ENCODE data around the gene NMU. TPM values are rescaled to one million over a fixed set of nuclear protein-coding genes. Genes with fewer than 3 reads are reported as not detected.

The NMU gene
- total and polyA plus RNA-seq, 2 of the 4 experiments (the other 2 are of a cell fraction), result not detected

GRCh38 chr4:55604996-55605395, 31.1 kb downstream of the NMU start:
- intact Hi-C loops (cut with micrococcal nuclease), result loop anchor here (2.0 kb wide), 1 partner anchor 32 kb away; no protein-coding TSS in a partner anchor
- H2AFZ ChIP-seq (replicated peaks; ENCODE audit: low read length, poor library complexity), result no peak overlapping the region
- H4K91ac ChIP-seq (ENCODE audit: insufficient read depth, low read depth, low read length), result no peak overlapping the region

More at GRCh38 chr4:55604996-55605395, 31.1 kb downstream of the NMU start:
- Histone ChIP-seq H4K8ac (ENCODE audit: low read depth in 2 of 2, low read length in 2 of 2) (no peak overlapping the region), H3K4me1 (ENCODE audit: control insufficient read depth, insufficient read depth, low read length) (no peaks in the 10 kb centered on the region), H3K4ac (ENCODE audit: low read depth, low read length) (no peak overlapping the region), H3K14ac (replicated peaks; ENCODE audit: low read depth, low read length) (no peak overlapping the region), H2BK120ac (ENCODE audit: low read depth, low read length) (no peak overlapping the region), H2AK5ac (ENCODE audit: low read depth, low read length) (no peak overlapping the region), H4K20me1 (ENCODE audit: insufficient read depth, low read length) (no peaks in the 10 kb centered on the region), H3K4me2 (ENCODE audit: low read depth, low read length) (no peak overlapping the region), H3K27ac (ENCODE audit: insufficient read depth, low read length) (no peak overlapping the region), H3K4me3 (ENCODE audit: insufficient read depth, low read depth, low read length) (no peak overlapping the region), H3K18ac (ENCODE audit: low read depth, low read length) (no peak overlapping the region), H3K9me1 (ENCODE audit: insufficient read depth, low read length) (no peaks in the 10 kb centered on the region), H3K9ac (ENCODE audit: low read depth, low read length) (no peak overlapping the region), H3K56ac (ENCODE audit: extremely low read depth, insufficient read depth, low read length) (no peak overlapping the region), H2AK9ac (replicated peaks; ENCODE audit: low read depth, low read length, poor library complexity) (no peak overlapping the region), H2BK15ac (ENCODE audit: low read depth, low read length) (no peak overlapping the region), H2BK20ac (ENCODE audit: low read depth, low read length) (no peak overlapping the region), H3K9me3 (ENCODE audit: control insufficient read depth, insufficient read depth, low read length) (no peaks in the 10 kb centered on the region), H3K27me3 (ENCODE audit: control insufficient read depth, insufficient read depth, low read length) (no peaks in the 10 kb centered on the region; the same call in 1 of the 2 replicates), H2BK5ac (ENCODE audit: low read depth, low read length, poor library complexity, severe bottlenecking) (no peak overlapping the region), H3K36me3 (ENCODE audit: control insufficient read depth, insufficient read depth, low read length) (no peaks in the 10 kb centered on the region), H3K23ac (ENCODE audit: low read depth, low read length) (no peak overlapping the region), H4K5ac (ENCODE audit: low read depth, low read length) (no peak overlapping the region), H3K79me1 (ENCODE audit: low read depth in 1 of 2, low read length in 2 of 2) (no peaks in the 10 kb centered on the region)
- no peak for ATAC-seq (ENCODE audit: low read depth)
- in situ Hi-C loops (cut with MboI; ENCODE audit: low sequenced_read_pairs), result no loop called here
- no peak for DNase-seq
- ChIA-PET CTCF (interaction anchor here (1.0 kb wide), 1 partner anchor 8 kb away, joined by 3 read pairs; no protein-coding TSS in a partner anchor), POLR2A (ENCODE audit: unreplicated experiment) (no interaction called here)
- TF ChIP-seq POLR2A (IDR thresholded peaks at IDR 0.05; ENCODE audit: low read depth, low read length), result no peak
- TF ChIP-seq MAFK (IDR thresholded peaks at IDR 0.05; ENCODE audit: low read depth, low read length), result no peak
- no CpG with 5 or more reads among the region's 7 CpGs for WGBS, 2 experiments (ENCODE audit: extremely low coverage in 2 of 2, insufficient read length in 1 of 2)
- BruUV-seq (replicated peaks), result no TSS peak
- dilution Hi-C loops (cut with HindIII; ENCODE audit: low sequenced_read_pairs, unreplicated experiment), result no loop called here
